Hepatocyte (in vitro differentiated cells): Measurements from ENCODE around the gene GPRIN1. TPM values are rescaled to one million over a fixed set of nuclear protein-coding genes. Genes with fewer than 3 reads are reported as not detected.
A peak's percentile ranks its signal among the peaks of the same experiment; 100 is the strongest.

Experiments
- DNase-seq: peaks from one replicate; pipeline ENCODE4 v3.0.0-alpha.2; 2016; ENCODE audit warnings: low spot score
- H2AFZ ChIP-seq: fragments of 200-600 bp; sonication (generic); 2 replicates; pipeline ENCODE4 v1.6.0; 2016; ENCODE audit warnings: antibody characterized with exemption, mild to moderate bottlenecking
- H3K27ac ChIP-seq: fragments of 200-600 bp; sonication (generic); 2 replicates; pipeline ENCODE4 v1.5.1; 2016; ENCODE audit warnings: mild to moderate bottlenecking
- H3K27me3 ChIP-seq: fragments of 200-600 bp; sonication (generic); 2 replicates; pipeline ENCODE4 v1.6.1; 2016
- H3K36me3 ChIP-seq: fragments of 200-600 bp; sonication (generic); replicated peaks from 2 replicates; pipeline ENCODE4 v1.5.1; 2016; ENCODE audit warnings: low read depth; ENCODE audit not compliant: insufficient read depth
- H3K4me1 ChIP-seq: fragments of 200-600 bp; sonication (generic); 2 replicates; pipeline ENCODE4 v1.5.1; 2016; ENCODE audit warnings: mild to moderate bottlenecking, moderate library complexity; ENCODE audit not compliant: insufficient read depth
- H3K4me2 ChIP-seq: fragments of 200-600 bp; sonication (generic); 2 replicates; pipeline ENCODE4 v1.6.0; 2016
- H3K4me3 ChIP-seq: fragments of 200-600 bp; sonication (generic); 2 replicates; pipeline ENCODE4 v1.5.1; 2016; ENCODE audit warnings: mild to moderate bottlenecking
- H3K79me2 ChIP-seq: fragments of 200-600 bp; sonication (generic); 2 replicates; pipeline ENCODE4 v1.6.0; 2017; ENCODE audit warnings: mild to moderate bottlenecking
- H3K9me2 ChIP-seq: fragments of 200-600 bp; sonication (generic); replicated peaks from 2 replicates; pipeline ENCODE4 v1.6.0; 2017; ENCODE audit warnings: mild to moderate bottlenecking; ENCODE audit not compliant: insufficient read depth
- H3K9me3 ChIP-seq: fragments of 200-600 bp; sonication (generic); 2 replicates; pipeline ENCODE4 v1.5.1; 2016; ENCODE audit warnings: low read depth, mild to moderate bottlenecking
- H4K20me1 ChIP-seq: fragments of 200-600 bp; sonication (generic); 2 replicates; pipeline ENCODE4 v1.6.0; 2016; ENCODE audit warnings: mild to moderate bottlenecking; ENCODE audit not compliant: insufficient read depth, poor library complexity, severe bottlenecking
- EZH2 ChIP-seq: fragments of 200-600 bp; sonication (generic); IDR thresholded peaks from 2 replicates; pipeline ENCODE4 v1.6.1; 2016; ENCODE audit warnings: antibody characterized with exemption, mild to moderate bottlenecking, borderline replicate concordance
- EZH2phosphoT487 ChIP-seq: fragments of 200-600 bp; sonication (generic); IDR thresholded peaks from one replicate; pipeline ENCODE4 v1.6.1; 2018; ENCODE audit warnings: antibody characterized with exemption, mild to moderate bottlenecking, low read depth, moderate library complexity; ENCODE audit not compliant: unreplicated experiment, severe bottlenecking
- WGBS: methylation state at CpG from one replicate; pipeline ENCODE4 v1.1.6; 2016; ENCODE audit warnings: low lambda C conversion rate; ENCODE audit errors: missing lambda C conversion rate; 5-methylcytosine and 5-hydroxymethylcytosine counted together
- polyA plus RNA-seq: library from polyadenylated mRNA; unstranded; fragments of >200 nt; fragmentation: Nextera tagmentation; extraction: Ambion mirVana; gene quantifications from 2 replicates; pipeline ENCODE4 v1.2.1, GENCODE V29; 2016
- total RNA-seq: library from RNA; depleted of rRNA; stranded (reverse); fragments of >200 nt; gene quantifications from 2 replicates; pipeline ENCODE4 v1.2.3, GENCODE V29; 2014
- TF ChIP-seq, protein P1 (sequence below): fragments of 200-600 bp; sonication (generic); IDR thresholded peaks from 2 replicates; pipeline ENCODE4 v1.5.1; 2016; ENCODE audit warnings: antibody characterized with exemption, mild to moderate bottlenecking; ENCODE audit not compliant: poor library complexity

The GPRIN1 gene
- total and polyA plus RNA-seq, 2 experiments from 2014 or later: 1.6 to 2.2 TPM

DNA sequence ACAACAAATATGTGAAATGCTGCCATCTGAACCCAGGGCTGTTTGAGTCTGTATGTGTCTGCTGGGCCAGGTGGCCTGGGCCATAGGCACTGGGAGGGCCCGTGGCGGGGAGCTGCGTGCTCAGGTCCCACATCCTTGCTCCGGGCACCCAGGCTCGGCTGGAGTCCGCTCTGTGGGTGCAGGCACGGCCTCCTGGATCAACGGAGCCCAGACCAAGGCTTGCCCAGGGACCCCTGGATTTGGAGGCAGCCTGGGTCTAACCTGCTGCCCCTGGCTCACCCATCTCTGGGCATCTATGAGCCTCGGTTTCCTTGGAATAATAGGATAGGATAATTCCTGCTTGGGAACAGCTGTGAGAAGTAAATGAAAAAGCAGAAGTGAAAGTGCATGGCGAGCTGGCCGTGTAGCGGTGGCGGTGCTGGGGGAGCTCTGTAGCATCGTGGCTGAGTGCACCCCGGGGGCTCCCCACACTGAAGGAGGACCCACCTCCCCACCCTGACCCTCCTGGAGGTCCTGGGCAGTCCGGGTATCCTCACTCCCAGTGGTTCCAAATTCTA is 59.6 kb downstream of the GPRIN1 start:
- Histone ChIP-seq H3K27me3 (no peaks in the 10 kb centered on the region), H3K79me2 (no peaks in the 10 kb centered on the region), H3K27ac (peak overlapping the region; percentile 99), H2AFZ (no peak overlapping the region), H3K4me3 (no peak overlapping the region), H3K9me3 (no peaks in the 10 kb centered on the region), H3K9me2 (no peaks in the 10 kb centered on the region), H3K4me1 (peaks cover 32% of the 10 kb centered on the region), H3K36me3 (no peaks in the 10 kb centered on the region), H3K4me2 (peak overlapping the region; percentile 62), H4K20me1 (no peaks in the 10 kb centered on the region)
- 91% methylated on average over 16 of the region's 16 CpGs for WGBS
- no peak for DNase-seq
- no peak for TF ChIP-seq EZH2
- TF ChIP-seq EZH2phosphoT487: no peak
- TF ChIP-seq, protein P1, sequence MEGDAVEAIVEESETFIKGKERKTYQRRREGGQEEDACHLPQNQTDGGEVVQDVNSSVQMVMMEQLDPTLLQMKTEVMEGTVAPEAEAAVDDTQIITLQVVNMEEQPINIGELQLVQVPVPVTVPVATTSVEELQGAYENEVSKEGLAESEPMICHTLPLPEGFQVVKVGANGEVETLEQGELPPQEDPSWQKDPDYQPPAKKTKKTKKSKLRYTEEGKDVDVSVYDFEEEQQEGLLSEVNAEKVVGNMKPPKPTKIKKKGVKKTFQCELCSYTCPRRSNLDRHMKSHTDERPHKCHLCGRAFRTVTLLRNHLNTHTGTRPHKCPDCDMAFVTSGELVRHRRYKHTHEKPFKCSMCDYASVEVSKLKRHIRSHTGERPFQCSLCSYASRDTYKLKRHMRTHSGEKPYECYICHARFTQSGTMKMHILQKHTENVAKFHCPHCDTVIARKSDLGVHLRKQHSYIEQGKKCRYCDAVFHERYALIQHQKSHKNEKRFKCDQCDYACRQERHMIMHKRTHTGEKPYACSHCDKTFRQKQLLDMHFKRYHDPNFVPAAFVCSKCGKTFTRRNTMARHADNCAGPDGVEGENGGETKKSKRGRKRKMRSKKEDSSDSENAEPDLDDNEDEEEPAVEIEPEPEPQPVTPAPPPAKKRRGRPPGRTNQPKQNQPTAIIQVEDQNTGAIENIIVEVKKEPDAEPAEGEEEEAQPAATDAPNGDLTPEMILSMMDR: no peak

DNA sequence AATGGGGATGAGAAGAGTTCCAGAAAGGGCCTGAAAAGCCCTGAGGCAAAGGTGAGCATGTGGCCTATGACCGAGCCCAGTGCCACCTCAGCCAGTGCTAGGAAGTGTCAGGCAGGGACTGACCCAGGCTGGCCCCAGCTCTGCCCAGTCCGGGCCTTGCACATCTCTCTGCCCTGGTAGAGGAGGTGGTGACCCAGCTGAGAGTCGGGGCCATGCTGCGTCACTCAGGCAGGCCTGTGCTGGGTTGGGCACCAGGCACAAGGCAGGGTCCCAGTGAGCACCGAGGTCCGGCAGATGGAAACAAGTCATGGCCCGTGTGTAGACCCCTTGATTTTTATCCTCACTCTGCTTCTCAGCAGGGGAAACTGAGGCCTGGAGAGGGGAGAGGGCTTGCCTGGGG is 60.1 kb downstream of the GPRIN1 start:
- WGBS: 83% methylated on average over 7 of the region's 7 CpGs
- no peak overlapping the region for H3K4me3 ChIP-seq

DNA sequence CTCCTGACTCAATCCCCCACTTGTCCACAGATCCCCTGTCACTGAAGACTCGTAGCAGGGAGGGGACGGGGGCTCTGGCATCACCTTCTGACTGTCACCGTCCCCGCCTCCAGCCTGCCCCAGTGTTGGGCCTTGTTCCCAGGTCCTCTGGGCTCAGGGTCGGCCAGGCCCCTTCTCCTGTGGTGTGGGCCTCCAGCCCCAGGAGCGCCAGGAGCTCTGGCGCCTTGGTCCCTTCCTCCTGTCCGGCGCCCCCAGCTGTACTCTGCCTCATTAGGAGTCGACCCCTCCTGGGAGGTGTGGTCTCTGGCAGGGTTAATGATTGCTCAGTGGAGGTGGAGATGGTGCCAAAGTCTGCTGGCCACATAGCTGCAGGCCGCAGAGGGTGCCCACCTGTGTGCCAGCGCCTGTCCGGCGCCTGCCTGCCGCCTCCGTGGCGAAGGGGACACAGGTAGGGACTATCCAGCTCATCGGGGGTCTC is 61.0 kb downstream of the GPRIN1 start, which contains the start of gene CDHR2:
Gene CDHR2, plus strand, starts transcription at position 376 of the 478 bp plus-strand sequence. CDS start 16,011 bp downstream, outside the sequence.
- Histone ChIP-seq H3K9me2 (no peaks in the 10 kb centered on the region), H2AFZ (no peak within 1 kb of the TSS), H3K4me2 (peak within 1 kb of the TSS; percentile 62), H3K79me2 (no peaks in the 10 kb centered on the region), H3K36me3 (no peaks in the 10 kb centered on the region), H3K9me3 (no peaks in the 10 kb centered on the region), H3K4me1 (peaks cover 36% of the 10 kb centered on the region), H3K4me3 (no peak within 1 kb of the TSS), H4K20me1 (no peaks in the 10 kb centered on the region), H3K27me3 (no peaks in the 10 kb centered on the region), H3K27ac (peak within 1 kb of the TSS; percentile 99)
- peak; percentile 77 for DNase-seq
- TF ChIP-seq, protein P1: no peak
- TF ChIP-seq EZH2phosphoT487: no peak
- TF ChIP-seq EZH2: no peak
- 72% methylated on average over 17 of the region's 18 CpGs for WGBS

More for the DNA sequence above, 60.1 kb downstream of the GPRIN1 start:
- H3K27ac ChIP-seq: peak overlapping the region; percentile 99
- H4K20me1 ChIP-seq: no peaks in the 10 kb centered on the region
- H3K79me2 ChIP-seq: no peaks in the 10 kb centered on the region
- DNase-seq: no peak
- no peak overlapping the region for H2AFZ ChIP-seq
- peak overlapping the region; percentile 62 for H3K4me2 ChIP-seq
- H3K4me1 ChIP-seq: peaks cover 37% of the 10 kb centered on the region
- no peaks in the 10 kb centered on the region for H3K27me3 ChIP-seq
- H3K36me3 ChIP-seq: no peaks in the 10 kb centered on the region
- no peaks in the 10 kb centered on the region for H3K9me3 ChIP-seq
- H3K9me2 ChIP-seq: no peaks in the 10 kb centered on the region
- no peak for TF ChIP-seq EZH2phosphoT487
- no peak for TF ChIP-seq EZH2
- TF ChIP-seq, protein P1: no peak
